Endothelial cell (in vitro differentiated cells): ENCODE data around the gene CAMK1. TPM values are rescaled to one million over a fixed set of nuclear protein-coding genes. Genes with fewer than 3 reads are reported as not detected.

Source experiments
- DNase-seq: peaks from one replicate; pipeline ENCODE4 v3.0.0; 2021; ENCODE audit warnings: low spot score
- H3K27ac Mint-ChIP-seq: one replicate; pipeline ENCODE4 v1.8.0; 2021; ENCODE audit warnings: mixed read lengths, inconsistent platforms; ENCODE audit not compliant: unreplicated experiment
- H3K27me3 Mint-ChIP-seq: one replicate; pipeline ENCODE4 v1.8.0; 2021; ENCODE audit warnings: mild to moderate bottlenecking, moderate library complexity, mixed read lengths, inconsistent platforms; ENCODE audit not compliant: unreplicated experiment
- H3K36me3 Mint-ChIP-seq: one replicate; pipeline ENCODE4 v1.8.0; 2021; ENCODE audit warnings: mild to moderate bottlenecking, low read depth, mixed read lengths, inconsistent platforms; ENCODE audit not compliant: unreplicated experiment
- H3K4me1 Mint-ChIP-seq: one replicate; pipeline ENCODE4 v1.8.0; 2021; ENCODE audit warnings: mild to moderate bottlenecking, mixed read lengths, inconsistent platforms; ENCODE audit not compliant: unreplicated experiment
- H3K4me3 Mint-ChIP-seq: one replicate; pipeline ENCODE4 v1.8.0; 2021; ENCODE audit warnings: mild to moderate bottlenecking, mixed read lengths, inconsistent platforms; ENCODE audit not compliant: unreplicated experiment
- H3K9me3 Mint-ChIP-seq: one replicate; pipeline ENCODE4 v1.8.0; 2021; ENCODE audit warnings: mixed read lengths, inconsistent platforms; ENCODE audit not compliant: unreplicated experiment
- CTCF ChIP-seq: fragments of 200-600 bp; sonication (generic); IDR thresholded peaks from one replicate; pipeline ENCODE4 v1.5.0; 2021; ENCODE audit warnings: antibody characterized with exemption; ENCODE audit not compliant: unreplicated experiment
- long read RNA-seq: library from polyadenylated mRNA; unstranded; transcript quantifications from one replicate; pipeline ENCODE4 v2.0.0, GENCODE V29; 2020; ENCODE audit not compliant: unreplicated experiment
- total RNA-seq: library from RNA; stranded (reverse); fragmentation: NEBNext Ultra II Directional; extraction: Animal tissue kit (Norgen Biotek cat#: 25700); gene quantifications from one replicate; pipeline ENCODE4 v1.2.1, GENCODE V29; 2021; ENCODE audit not compliant: unreplicated experiment

CAMK1 gene
- total RNA-seq = 6.0 TPM
- long read RNA-seq, partial matches to known transcripts = 1 of 3 reads
- long read RNA-seq, other reads (novel, unspliced or antisense) = 0 of 3 reads

GRCh38 chr3:9769426-9770275, at the start of gene CAMK1:
CAMK1 (minus strand) TSS chr3:9769947; CDS start chr3:9767749, 2,198 bp downstream.
- H3K9me3 Mint-ChIP-seq = no peaks in the 10 kb centered on the region
- H3K4me1 Mint-ChIP-seq = peaks cover 30% of the 10 kb centered on the region
- no peak within 1 kb of the TSS for H3K27ac Mint-ChIP-seq
- peak within 1 kb of the TSS; percentile 49 for H3K4me3 Mint-ChIP-seq
- peaks cover 7% of the 10 kb centered on the region for H3K36me3 Mint-ChIP-seq
- peak; percentile 70 for DNase-seq
- H3K27me3 Mint-ChIP-seq = peaks cover 10% of the 10 kb centered on the region
- TF ChIP-seq CTCF = no peak

GRCh38 chr3:9818666-9819335, 49.1 kb upstream of the CAMK1 start:
- no peak for TF ChIP-seq CTCF
- Mint-ChIP-seq H3K9me3 (no peaks in the 10 kb centered on the region), H3K27ac (no peak overlapping the region), H3K4me3 (no peak overlapping the region), H3K27me3 (no peaks in the 10 kb centered on the region), H3K36me3 (no peaks in the 10 kb centered on the region), H3K4me1 (no peaks in the 10 kb centered on the region)
- DNase-seq = no peak

- H3K9me3 Mint-ChIP-seq = no peaks in the 10 kb centered on the region
- H3K36me3 Mint-ChIP-seq = no peaks in the 10 kb centered on the region
- H3K27me3 Mint-ChIP-seq = no peaks in the 10 kb centered on the region
- no peaks in the 10 kb centered on the region for H3K4me1 Mint-ChIP-seq
- no peak overlapping the region for H3K27ac Mint-ChIP-seq
- no peak for DNase-seq
- no peak for TF ChIP-seq CTCF
- no peak overlapping the region for H3K4me3 Mint-ChIP-seq
These were observed 47.7 kb upstream of the CAMK1 start for GRCh38 chr3:9817436-9817835.

GRCh38 chr3:9815986-9816385, 46.2 kb upstream of the CAMK1 start:
- no peak overlapping the region for H3K27ac Mint-ChIP-seq
- DNase-seq = no peak
- TF ChIP-seq CTCF = no peak
- H3K36me3 Mint-ChIP-seq = peaks cover 9% of the 10 kb centered on the region
- no peaks in the 10 kb centered on the region for H3K9me3 Mint-ChIP-seq
- H3K4me3 Mint-ChIP-seq = no peak overlapping the region
- peaks cover 7% of the 10 kb centered on the region for H3K27me3 Mint-ChIP-seq
- peaks cover 8% of the 10 kb centered on the region for H3K4me1 Mint-ChIP-seq
